ENCODE measurements around the gene RAF1. TPM values are rescaled to one million over a fixed set of nuclear protein-coding genes. Genes with fewer than 3 reads are reported as not detected.
"Not testable (repeated sequence)": the region's sequence is repeated elsewhere in the genome, so short reads cannot be mapped to it uniquely, and the experiment has no call there.

The RAF1 gene
- total RNA-seq, 3 donors from 2014 or later = 87.4 to 118 (median 110) TPM

DNA sequence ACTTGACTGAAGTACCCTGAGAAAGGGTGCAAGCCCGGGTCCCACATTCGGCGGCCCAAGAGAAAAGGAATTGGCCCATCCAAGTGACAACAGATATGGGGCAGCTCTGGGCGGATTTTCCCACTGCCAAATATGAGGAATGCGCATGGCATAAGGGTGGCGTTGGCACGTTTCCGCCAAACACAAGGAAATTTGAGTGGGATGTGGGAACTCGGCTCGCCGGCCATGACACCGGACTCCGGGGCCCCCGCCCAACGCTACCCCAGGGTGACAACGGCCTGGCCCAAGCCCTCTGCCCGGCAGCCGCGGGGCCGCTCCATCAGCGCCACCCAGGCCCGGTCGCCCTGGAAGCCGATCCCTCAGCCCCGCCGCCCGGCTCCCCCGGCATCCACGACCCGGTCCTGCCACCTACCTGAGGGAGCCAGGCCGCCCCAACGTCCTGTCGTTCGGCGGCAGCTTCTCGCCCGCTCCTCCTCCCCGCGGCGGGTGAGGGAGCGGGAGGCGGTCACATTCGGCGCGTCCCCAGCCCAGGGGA lies 449 bp downstream of the RAF1 start:
- peak overlapping the region; percentile 100 for H3K27ac ChIP-seq
- peak; percentile 48 to 55 for DNase-seq (ENCODE audit: low spot score in 2 of 2)
- no peaks in the 10 kb centered on the region for H3K36me3 ChIP-seq
- peak overlapping the region; percentile 91 to 97 (median 97) for H3K4me3 ChIP-seq
- intact Hi-C loops (cut with DNase I; ENCODE audit: low total_unique reads) = no loop called here
- no peaks in the 10 kb centered on the region for H3K27me3 ChIP-seq
- no peaks in the 10 kb centered on the region for H3K9me3 ChIP-seq
- no peak for TF ChIP-seq POLR2AphosphoS5 (IDR thresholded peaks at IDR 0.05)
- TF ChIP-seq, protein P1, sequence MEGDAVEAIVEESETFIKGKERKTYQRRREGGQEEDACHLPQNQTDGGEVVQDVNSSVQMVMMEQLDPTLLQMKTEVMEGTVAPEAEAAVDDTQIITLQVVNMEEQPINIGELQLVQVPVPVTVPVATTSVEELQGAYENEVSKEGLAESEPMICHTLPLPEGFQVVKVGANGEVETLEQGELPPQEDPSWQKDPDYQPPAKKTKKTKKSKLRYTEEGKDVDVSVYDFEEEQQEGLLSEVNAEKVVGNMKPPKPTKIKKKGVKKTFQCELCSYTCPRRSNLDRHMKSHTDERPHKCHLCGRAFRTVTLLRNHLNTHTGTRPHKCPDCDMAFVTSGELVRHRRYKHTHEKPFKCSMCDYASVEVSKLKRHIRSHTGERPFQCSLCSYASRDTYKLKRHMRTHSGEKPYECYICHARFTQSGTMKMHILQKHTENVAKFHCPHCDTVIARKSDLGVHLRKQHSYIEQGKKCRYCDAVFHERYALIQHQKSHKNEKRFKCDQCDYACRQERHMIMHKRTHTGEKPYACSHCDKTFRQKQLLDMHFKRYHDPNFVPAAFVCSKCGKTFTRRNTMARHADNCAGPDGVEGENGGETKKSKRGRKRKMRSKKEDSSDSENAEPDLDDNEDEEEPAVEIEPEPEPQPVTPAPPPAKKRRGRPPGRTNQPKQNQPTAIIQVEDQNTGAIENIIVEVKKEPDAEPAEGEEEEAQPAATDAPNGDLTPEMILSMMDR (IDR thresholded peaks at IDR 0.05) = no peak
- no peak for TF ChIP-seq POLR2A (IDR thresholded peaks at IDR 0.05)
- H3K4me1 ChIP-seq = peaks cover 0 to 13% of the 10 kb centered on the region in 2 donors

DNA sequence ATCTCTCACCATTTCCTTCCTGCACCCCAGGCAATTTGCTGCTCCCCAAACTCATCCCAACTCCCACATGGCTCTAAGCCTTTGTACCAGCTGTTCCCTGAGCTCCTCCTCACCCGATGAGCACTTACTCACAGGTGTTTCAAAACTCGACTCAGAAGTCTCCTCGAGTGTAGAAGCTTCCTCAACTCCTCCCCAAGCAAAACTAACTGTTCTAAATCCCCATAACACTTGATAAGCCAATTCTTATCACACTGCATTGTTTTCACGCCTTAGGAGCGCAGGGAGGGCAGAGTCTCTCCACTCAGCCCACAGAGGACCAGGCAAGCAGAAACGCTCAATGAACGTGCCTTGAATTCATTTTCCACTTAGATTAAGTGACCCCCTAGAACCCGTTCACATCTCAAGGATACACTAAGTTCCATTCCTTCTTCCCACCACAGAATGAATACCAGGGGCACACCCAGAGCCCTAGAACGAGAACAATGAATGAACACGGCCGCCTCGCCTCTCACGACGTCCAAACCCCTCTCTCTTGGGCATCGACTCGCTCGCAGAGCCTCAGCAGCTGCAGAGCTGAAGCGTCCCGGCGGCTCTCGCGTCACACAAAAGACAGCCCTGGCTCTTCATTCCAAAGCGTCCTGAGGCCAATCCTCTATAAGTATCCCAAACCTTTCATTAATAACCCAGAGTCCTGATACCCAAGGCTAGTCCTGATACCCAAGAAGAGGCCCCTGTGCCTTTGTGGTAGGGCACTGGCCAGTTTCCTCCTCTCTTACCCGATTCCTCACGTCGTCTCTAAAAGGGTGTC lies 1.1 kb downstream of the RAF1 start:
- Histone ChIP-seq H3K4me3 (peak overlapping the region; percentile 91 to 97 (median 97)), H3K4me1 (peaks cover 0 to 13% of the 10 kb centered on the region in 2 donors), H3K9me3 (no peaks in the 10 kb centered on the region), H3K36me3 (no peaks in the 10 kb centered on the region), H3K27me3 (no peaks in the 10 kb centered on the region), H3K27ac (peak overlapping the region; percentile 100)
- DNase-seq (ENCODE audit: low spot score in 2 of 2) = no peak
- TF ChIP-seq, protein P1 (IDR thresholded peaks at IDR 0.05) = no peak
- TF ChIP-seq POLR2A (IDR thresholded peaks at IDR 0.05) (no peak), POLR2AphosphoS5 (IDR thresholded peaks at IDR 0.05) (no peak)
- intact Hi-C loops (cut with DNase I; ENCODE audit: low total_unique reads) = no loop called here

DNA sequence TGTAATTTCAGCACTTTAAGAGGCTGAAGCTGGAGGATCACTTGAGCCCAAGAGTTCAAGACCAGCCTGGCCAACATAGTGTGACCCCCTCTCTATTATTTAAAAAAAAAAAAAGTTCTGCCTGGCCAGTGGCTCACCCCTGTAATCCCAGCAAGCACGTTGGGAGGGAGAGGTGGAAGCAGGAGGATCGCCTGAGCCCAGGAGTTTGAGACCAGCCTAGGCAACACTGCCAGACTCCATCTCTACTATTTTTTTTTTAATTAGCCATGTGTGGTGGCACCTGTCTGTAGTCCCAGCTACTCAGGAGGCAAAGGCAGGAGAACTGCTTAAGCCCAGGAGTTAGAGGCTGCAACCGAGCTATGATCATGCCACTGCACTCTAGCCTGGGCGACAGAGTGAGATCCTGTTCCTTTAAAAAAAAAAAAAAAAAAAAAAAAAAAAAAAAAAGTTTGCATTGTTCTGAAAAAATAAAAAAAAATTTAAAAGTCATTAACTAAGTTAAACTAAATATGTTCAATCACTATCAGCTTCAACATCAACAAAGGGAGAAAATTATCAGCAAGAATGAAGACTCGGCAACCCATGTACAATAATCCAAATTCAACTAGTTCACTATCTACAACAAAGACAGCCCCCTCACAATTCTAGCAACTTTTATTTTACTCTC lies 1.9 kb downstream of the RAF1 start:
- TF ChIP-seq POLR2AphosphoS5 (IDR thresholded peaks at IDR 0.05) = no peak
- no peak for TF ChIP-seq POLR2A (IDR thresholded peaks at IDR 0.05)
- TF ChIP-seq, protein P1 (IDR thresholded peaks at IDR 0.05) = no peak
- DNase-seq (ENCODE audit: low spot score in 2 of 2) = no peak
- intact Hi-C loops (cut with DNase I; ENCODE audit: low total_unique reads) = no loop called here

DNA sequence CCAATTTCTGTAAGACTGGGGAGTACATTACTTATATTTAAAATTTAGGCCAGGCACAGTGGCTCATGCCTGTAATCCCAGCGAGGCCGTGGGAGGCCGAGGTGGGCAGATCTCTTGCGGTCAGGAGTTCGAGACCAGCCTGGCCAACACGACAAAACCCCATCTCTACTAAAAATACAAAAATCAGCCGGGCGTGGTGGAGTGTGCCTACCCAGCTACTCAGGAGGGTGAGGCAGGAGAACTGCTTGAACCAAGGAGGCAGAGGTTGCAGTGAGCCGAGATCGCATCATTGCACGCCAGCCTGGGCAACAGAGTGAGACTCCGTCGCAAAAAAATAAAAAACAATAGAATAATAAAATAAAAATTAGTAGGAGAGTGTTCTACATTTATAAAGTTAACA lies 2.5 kb downstream of the RAF1 start:
- H3K9me3 ChIP-seq; H3K27me3 ChIP-seq; H3K36me3 ChIP-seq; DNase-seq (ENCODE audit: low spot score in 2 of 2); H3K27ac ChIP-seq; intact Hi-C loops (cut with DNase I; ENCODE audit: low total_unique reads); H3K4me3 ChIP-seq: not testable (repeated sequence)
- peaks cover 0 to 13% of the 10 kb centered on the region in 2 donors for H3K4me1 ChIP-seq

More for the DNA sequence above, 1.9 kb downstream of the RAF1 start:
- peaks cover 0 to 13% of the 10 kb centered on the region in 2 donors for H3K4me1 ChIP-seq
- peak overlapping the region; percentile 100 for H3K27ac ChIP-seq
- H3K4me3 ChIP-seq = peak overlapping the region; percentile 91 to 97 (median 97)
- H3K27me3 ChIP-seq = no peaks in the 10 kb centered on the region
- H3K9me3 ChIP-seq = no peaks in the 10 kb centered on the region
- H3K36me3 ChIP-seq = no peaks in the 10 kb centered on the region

DNA sequence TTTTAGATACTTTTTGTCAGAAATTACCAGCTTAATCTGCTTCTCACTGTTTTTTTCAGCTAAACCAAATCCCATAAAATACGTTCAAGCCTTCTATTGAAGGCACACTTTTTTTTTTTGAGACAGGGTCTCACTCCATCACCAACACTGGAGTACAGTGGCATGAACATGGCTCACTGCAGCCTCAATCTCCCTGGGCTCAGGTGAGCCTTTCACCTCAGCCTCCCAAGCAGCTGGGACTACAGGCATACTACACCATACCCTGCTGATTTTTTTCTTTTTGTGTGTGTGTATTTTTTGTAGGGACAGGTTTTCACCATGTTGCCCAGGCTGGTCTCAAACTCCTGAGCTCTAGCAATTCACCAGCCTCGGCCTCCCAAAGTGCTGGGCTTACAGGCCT lies 3.7 kb downstream of the RAF1 start:
- Histone ChIP-seq H3K27ac (no peak overlapping the region), H3K9me3 (no peaks in the 10 kb centered on the region), H3K4me3 (no peak overlapping the region), H3K36me3 (no peaks in the 10 kb centered on the region), H3K27me3 (no peaks in the 10 kb centered on the region), H3K4me1 (peaks cover 0 to 13% of the 10 kb centered on the region in 2 donors)
- no peak for DNase-seq (ENCODE audit: low spot score in 2 of 2)
- intact Hi-C loops (cut with DNase I; ENCODE audit: low total_unique reads) = no loop called here
- TF ChIP-seq POLR2A (IDR thresholded peaks at IDR 0.05) (no peak), POLR2AphosphoS5 (IDR thresholded peaks at IDR 0.05) (no peak)
- TF ChIP-seq, protein P1 (IDR thresholded peaks at IDR 0.05) = no peak
